IPS-20b (cell line): ENCODE data around the gene ARID5B.
"Not testable (repeated sequence)": the region's sequence is repeated elsewhere in the genome, so short reads cannot be mapped to it uniquely, and the experiment has no call there.

Source experiments
- H3K27ac ChIP-seq: one replicate; pipeline ENCODE4 v1.5.1; 2013; ENCODE audit warnings: low read length
- H3K27me3 ChIP-seq: 2 replicates; pipeline ENCODE4 v1.6.1; 2013; ENCODE audit warnings: mild to moderate bottlenecking, low read length, inconsistent platforms; ENCODE audit not compliant: insufficient read depth
- H3K36me3 ChIP-seq: 2 replicates; pipeline ENCODE4 v1.6.1; 2013; ENCODE audit warnings: low read depth, mild to moderate bottlenecking, inconsistent platforms, low read length, moderate library complexity; ENCODE audit not compliant: insufficient read depth
- H3K4me1 ChIP-seq: 2 replicates; pipeline ENCODE4 v1.6.1; 2013; ENCODE audit warnings: mild to moderate bottlenecking, control low read depth, inconsistent platforms, low read length, moderate library complexity; ENCODE audit not compliant: insufficient read depth
- H3K4me3 ChIP-seq: 2 replicates; pipeline ENCODE4 v1.5.1; 2013; ENCODE audit warnings: mild to moderate bottlenecking, low read length, inconsistent platforms
- H3K9ac ChIP-seq: 2 replicates; pipeline ENCODE4 v1.6.1; 2013; ENCODE audit warnings: low read depth, mild to moderate bottlenecking, inconsistent platforms, low read length, moderate library complexity
- H3K9me3 ChIP-seq: 2 replicates; pipeline ENCODE4 v1.6.1; 2013; ENCODE audit warnings: mild to moderate bottlenecking, low read depth, low read length, inconsistent platforms; ENCODE audit not compliant: insufficient read depth

Gene ARID5B

DNA sequence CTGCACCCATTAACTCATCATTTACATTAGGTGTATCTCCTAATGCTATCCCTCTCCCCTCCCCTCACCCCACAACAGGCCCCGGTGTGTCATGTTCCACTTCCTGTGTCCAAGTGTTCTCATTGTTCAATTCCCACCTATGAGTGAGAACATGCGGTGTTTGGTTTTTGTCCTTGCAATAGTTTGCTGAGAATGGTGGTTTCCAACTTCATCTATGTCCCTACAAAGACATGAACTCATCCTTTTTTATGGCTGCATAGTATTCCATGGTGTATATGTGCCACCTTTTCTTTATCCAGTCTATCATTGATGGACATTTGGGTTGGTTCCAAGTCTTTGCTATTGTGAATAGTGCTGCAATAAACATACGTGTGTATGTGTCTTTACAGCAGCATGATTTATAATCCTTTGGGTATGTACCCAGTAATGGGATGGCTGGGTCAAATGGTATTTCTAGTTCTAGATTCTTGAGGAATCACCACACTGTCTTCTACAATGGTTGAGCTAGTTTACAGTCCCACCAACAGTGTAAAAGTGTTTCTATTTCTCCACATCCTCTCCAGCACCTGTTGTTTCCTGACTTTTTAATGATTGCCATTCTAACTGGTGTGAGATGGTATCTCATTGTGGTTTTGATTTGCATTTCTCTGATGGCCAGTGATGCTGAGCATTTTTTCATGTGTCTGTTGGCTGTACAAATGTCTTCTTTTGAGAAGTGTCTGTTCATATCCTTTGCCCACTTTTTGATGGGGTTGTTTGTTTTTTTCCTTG, 75.6 kb downstream of the ARID5B start:
- H3K4me1 ChIP-seq, H3K27ac ChIP-seq, H3K4me3 ChIP-seq, H3K9ac ChIP-seq, H3K27me3 ChIP-seq, H3K9me3 ChIP-seq, H3K36me3 ChIP-seq: not testable (repeated sequence)

DNA sequence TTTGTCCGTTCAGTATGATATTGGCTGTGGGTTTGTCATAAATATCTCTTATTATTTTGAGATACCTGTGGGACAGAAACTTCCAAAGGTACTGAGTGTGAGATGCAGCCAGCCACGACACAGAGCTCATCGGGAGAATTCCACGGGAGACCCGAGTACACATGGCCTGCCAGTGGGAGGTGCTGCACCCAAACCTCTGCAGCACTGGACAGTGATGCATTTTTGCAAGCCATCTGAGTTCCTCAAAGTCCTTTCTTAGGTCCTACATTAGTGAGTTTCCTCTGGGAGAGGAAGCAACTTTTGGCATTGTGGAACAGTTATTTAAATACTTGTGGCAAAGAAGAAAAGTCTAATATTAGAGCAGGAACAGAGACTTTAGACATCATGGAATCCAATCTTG, 77.5 kb downstream of the ARID5B start:
- Histone ChIP-seq H3K27me3 (no peaks in the 10 kb centered on the region), H3K9ac (no peak overlapping the region), H3K9me3 (no peaks in the 10 kb centered on the region), H3K36me3 (no peaks in the 10 kb centered on the region), H3K4me1 (peaks cover 3% of the 10 kb centered on the region), H3K27ac (no peak overlapping the region), H3K4me3 (no peak overlapping the region)

DNA sequence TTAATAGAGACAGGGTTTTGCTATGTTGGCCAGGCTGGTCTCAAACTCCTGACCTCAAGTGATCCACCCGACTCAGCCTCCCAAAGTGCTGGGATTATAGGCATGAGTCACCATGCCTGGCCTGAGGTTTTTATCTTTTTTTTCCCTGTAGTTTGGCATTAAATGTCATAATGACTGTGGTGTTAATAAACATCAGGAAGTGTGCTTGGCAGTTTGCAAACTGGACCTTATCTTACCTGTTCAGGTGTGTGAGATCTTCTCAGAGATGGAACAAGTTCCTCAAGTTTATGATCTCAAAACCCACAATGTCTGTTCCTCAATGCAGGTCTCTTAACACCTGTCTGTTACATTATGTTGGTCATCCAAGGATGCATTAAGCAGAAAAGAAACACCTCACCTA, 80.0 kb downstream of the ARID5B start:
- no peaks in the 10 kb centered on the region for H3K27me3 ChIP-seq
- no peaks in the 10 kb centered on the region for H3K36me3 ChIP-seq
- peaks cover 10% of the 10 kb centered on the region for H3K4me1 ChIP-seq
- no peak overlapping the region for H3K27ac ChIP-seq
- H3K4me3 ChIP-seq = no peak overlapping the region
- no peaks in the 10 kb centered on the region for H3K9me3 ChIP-seq
- H3K9ac ChIP-seq = no peak overlapping the region

DNA sequence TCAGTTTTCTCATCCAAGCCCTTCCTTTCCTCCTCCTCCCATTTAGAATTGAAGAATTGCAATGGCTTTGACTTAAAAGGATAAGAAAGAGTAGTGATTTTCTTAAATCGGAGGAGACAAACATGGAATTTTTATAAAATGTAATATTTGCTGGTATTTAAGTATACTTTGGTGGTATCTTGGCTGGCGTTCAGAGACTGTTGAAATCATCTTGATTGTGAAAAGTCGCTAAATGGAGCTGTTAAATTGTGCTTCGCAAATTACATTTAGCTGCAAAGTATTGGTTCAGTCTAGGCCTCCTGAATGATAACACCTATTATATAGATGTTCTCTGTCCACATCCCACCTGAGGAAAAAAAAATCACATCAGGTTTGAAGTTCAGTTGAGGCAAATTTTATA, 81.8 kb downstream of the ARID5B start:
- Histone ChIP-seq H3K36me3 (no peaks in the 10 kb centered on the region), H3K9me3 (no peaks in the 10 kb centered on the region), H3K4me3 (no peak overlapping the region), H3K9ac (no peak overlapping the region), H3K27ac (no peak overlapping the region), H3K27me3 (no peaks in the 10 kb centered on the region), H3K4me1 (peaks cover 26% of the 10 kb centered on the region)

DNA sequence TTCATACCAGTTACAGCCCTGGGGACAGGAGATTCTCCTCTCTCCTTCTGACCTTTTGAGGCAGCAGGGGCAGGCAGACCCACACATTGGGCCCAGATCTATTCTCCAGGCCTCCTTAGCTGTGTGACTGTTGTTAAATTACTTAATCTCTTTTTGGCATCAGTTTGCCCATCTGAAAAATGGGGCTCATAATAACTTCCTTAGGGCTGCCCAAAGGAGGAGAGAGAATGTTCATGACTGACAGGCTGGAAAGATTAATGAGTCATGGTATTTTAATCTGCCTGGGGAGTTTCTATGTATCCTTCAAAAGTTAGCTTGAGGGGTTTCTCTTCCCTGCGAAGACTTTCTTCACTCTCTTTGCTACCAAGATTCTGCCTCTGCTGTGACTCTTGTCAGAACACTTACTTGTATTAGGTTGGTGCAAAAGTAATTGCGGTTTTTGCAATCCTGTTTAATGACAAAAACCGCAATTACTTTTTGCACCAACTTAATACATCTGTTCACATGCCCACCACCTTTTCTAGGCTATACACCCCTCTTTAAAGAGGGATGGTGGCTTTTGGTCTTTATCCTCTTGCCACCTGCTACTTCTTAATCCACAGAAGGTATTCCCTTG, 83.4 kb downstream of the ARID5B start:
- Histone ChIP-seq H3K27ac (no peak overlapping the region), H3K9me3 (no peaks in the 10 kb centered on the region), H3K4me1 (peaks cover 26% of the 10 kb centered on the region), H3K4me3 (no peak overlapping the region), H3K9ac (no peak overlapping the region), H3K27me3 (no peaks in the 10 kb centered on the region), H3K36me3 (no peaks in the 10 kb centered on the region)

DNA sequence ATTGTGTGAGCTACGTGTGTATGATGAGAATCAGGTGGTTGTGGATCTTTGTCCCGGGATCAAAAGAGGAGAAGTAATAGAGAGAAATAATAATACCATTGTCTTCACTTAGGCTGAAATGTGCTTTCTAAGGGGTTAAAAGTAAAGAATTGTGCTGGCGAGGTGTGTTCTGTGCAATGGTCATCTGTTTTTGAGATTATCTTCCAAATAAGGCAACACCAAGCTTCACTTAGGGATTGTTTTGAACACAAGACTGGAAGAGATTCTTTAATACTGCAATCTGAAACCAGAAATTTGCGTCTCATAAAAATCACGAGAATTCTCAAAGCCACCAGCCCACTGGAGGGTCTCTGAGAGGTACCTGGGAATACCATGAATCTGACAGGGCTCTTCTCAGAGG, 84.2 kb downstream of the ARID5B start:
- H3K4me3 ChIP-seq = 0 out of 2 replicates have a peak overlapping the region, but pooled peaks have one; percentile 41
- H3K27ac ChIP-seq = peak overlapping the region; percentile 31
- H3K4me1 ChIP-seq = peaks cover 26% of the 10 kb centered on the region
- H3K27me3 ChIP-seq = no peaks in the 10 kb centered on the region
- H3K36me3 ChIP-seq = no peaks in the 10 kb centered on the region
- no peaks in the 10 kb centered on the region for H3K9me3 ChIP-seq
- H3K9ac ChIP-seq = peak overlapping the region; percentile 52; the same call in 1 of the 2 replicates

DNA sequence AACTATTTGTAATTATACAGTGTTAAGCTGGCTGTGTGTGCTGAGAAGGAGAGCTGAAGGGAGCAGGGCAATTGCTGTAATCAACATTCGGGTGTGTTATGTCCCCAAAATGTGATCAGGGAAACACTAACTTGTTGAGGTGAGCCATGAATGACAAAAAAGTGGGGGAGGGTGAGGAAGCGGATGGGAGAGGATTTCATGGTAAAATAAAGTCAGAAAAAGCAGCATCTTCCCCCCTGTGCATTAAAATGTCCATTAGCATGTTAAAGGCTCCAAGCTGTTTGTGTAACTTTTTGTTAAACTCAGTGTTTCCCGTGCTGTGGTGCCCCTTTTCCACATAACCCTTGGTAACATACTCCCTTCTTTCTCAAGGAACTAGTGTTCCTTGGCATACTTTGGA, 84.9 kb downstream of the ARID5B start:
- H3K4me1 ChIP-seq = peaks cover 26% of the 10 kb centered on the region
- H3K4me3 ChIP-seq = peak overlapping the region; percentile 41; the same call in 1 of the 2 replicates
- H3K36me3 ChIP-seq = no peaks in the 10 kb centered on the region
- no peaks in the 10 kb centered on the region for H3K9me3 ChIP-seq
- no peaks in the 10 kb centered on the region for H3K27me3 ChIP-seq
- H3K9ac ChIP-seq = peak overlapping the region; percentile 52; the same call in 1 of the 2 replicates
- H3K27ac ChIP-seq = peak overlapping the region; percentile 43

DNA sequence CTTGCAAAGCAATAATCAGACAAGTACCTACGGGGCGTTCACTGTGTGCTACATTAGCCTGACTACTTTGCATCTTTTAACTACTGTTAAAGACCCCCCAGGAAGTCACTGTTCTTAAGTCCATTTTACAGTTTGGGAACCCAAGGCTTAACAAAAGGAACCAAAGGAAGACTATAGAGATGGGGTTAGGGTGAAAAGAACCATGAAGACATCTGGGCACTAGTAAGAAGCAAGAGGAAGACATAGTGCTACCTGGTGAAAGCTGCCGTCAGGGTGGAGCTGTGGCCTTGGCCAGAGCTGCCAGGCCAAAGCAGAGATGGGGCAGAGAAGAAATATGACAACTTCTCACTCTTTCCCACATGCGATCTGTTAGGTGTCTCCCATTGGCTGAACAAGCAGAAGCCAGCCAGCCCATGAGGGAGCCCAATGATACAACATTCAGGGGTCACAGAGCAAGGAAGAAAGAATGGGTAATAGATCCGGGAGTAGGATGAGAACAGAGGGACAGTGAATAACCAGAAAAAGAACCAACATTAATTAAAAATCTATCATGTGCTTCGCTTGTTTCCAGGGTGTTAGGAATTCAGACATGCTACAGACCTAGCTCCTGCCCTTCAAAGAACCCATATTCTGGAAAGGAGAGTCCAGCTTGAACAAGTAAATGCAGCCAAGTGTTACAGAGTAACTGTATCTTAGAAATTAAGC, 85.4 kb downstream of the ARID5B start:
- H3K27ac ChIP-seq = peak overlapping the region; percentile 43
- H3K36me3 ChIP-seq = no peaks in the 10 kb centered on the region
- no peaks in the 10 kb centered on the region for H3K27me3 ChIP-seq
- peaks cover 26% of the 10 kb centered on the region for H3K4me1 ChIP-seq
- no peaks in the 10 kb centered on the region for H3K9me3 ChIP-seq
- peak overlapping the region; percentile 41; the same call in 1 of the 2 replicates for H3K4me3 ChIP-seq
- H3K9ac ChIP-seq = peak overlapping the region; percentile 22; the same call in 1 of the 2 replicates

DNA sequence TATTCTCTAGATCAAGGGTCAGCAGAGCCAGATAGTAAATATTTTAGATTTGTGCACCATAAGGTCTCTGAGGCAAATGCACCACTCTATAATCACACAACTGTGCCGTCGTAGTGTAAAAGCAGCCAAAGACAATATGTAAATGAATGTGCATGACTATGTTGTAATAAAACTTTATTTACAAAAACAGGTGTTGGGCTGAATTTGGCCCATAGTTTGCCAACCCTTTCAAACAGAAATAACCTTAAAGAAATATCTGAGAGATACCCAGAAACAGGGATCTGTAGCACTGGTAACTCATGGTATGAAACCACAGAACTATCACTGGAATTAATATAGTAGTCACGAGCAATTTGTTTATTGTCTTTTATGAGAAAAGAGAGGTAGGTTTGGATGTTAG, 86.0 kb downstream of the ARID5B start:
- Histone ChIP-seq H3K27me3 (no peaks in the 10 kb centered on the region), H3K27ac (no peak overlapping the region), H3K4me1 (peaks cover 26% of the 10 kb centered on the region), H3K9ac (no peak overlapping the region), H3K36me3 (no peaks in the 10 kb centered on the region), H3K4me3 (no peak overlapping the region), H3K9me3 (no peaks in the 10 kb centered on the region)

DNA sequence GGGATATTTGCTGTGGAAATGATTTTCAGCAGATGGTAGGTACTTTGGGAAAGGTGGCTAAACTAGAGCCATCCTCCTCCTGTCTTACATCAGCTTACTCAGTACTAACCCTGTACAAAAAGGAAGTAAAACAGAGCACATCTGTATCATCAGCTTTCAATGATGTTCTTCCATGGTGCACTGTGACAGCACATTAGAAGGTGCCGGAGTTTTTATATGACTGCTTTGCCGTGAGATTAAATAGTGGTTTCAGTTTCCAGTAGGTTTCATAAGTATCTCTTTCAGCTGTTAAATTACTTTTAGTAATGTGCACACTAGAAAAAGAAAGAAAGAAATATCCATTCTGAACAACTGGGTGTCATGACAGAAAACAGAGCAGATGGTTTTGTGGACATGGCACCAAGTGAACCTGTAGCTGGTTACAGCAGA, 86.5 kb downstream of the ARID5B start:
- H3K9ac ChIP-seq = no peak overlapping the region
- H3K4me3 ChIP-seq = no peak overlapping the region
- no peaks in the 10 kb centered on the region for H3K36me3 ChIP-seq
- no peaks in the 10 kb centered on the region for H3K9me3 ChIP-seq
- H3K4me1 ChIP-seq = peaks cover 27% of the 10 kb centered on the region
- H3K27ac ChIP-seq = no peak overlapping the region
- H3K27me3 ChIP-seq = no peaks in the 10 kb centered on the region

DNA sequence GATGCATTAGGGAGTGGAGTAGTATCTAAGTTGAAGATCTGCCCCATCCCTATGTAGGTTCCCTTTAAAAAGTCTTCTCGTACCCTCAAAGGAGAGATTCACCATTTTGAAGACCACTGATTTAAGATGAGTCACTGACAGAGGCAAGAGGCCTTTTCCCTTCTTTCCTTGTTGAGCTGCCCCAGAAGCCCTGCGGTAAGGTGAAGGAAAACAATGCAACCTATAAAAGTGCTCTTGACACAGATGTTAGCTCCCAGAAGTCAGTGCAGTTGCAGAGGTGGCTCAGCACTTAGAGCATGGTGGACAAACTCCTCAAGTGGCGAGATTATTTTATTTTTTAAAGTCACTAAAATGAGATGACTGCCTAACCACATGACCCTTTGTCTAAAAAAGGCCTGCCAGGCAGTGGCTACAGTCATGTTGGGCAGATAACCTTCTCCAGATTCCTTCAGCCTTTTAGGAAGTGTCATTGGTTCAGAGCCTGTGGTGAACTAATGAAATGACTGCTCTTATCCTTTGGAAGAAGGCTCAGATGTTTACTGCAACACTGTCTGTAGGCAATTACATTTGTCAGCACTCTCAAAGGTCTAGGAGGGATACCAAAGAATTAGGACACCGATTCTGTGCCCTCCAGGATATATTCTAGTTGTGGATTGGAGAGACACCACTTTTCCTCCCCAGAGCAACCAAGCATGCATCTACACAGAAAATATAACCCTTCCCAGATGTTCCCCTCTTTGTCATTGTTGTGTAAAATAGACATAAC, 88.7 kb downstream of the ARID5B start:
- Histone ChIP-seq H3K9me3 (no peaks in the 10 kb centered on the region), H3K27ac (no peak overlapping the region), H3K4me1 (peaks cover 40% of the 10 kb centered on the region), H3K9ac (no peak overlapping the region), H3K4me3 (no peak overlapping the region), H3K36me3 (no peaks in the 10 kb centered on the region), H3K27me3 (no peaks in the 10 kb centered on the region)
